A172 (cell line): ENCODE measurements around the gene CCR8. TPM values are rescaled to one million over a fixed set of nuclear protein-coding genes. Genes with fewer than 3 reads are reported as not detected.
A peak's percentile ranks its signal among the peaks of the same experiment; 100 is the strongest.
"Not testable (repeated sequence)": the region's sequence is repeated elsewhere in the genome, so short reads cannot be mapped to it uniquely, and the experiment has no call there.

Source experiments
- DNase-seq: peaks from one replicate; pipeline ENCODE4 v3.0.0-alpha.2; 2015; ENCODE audit warnings: low spot score
- total RNA-seq: library from RNA; depleted of rRNA; stranded (reverse); fragments of >200 nt; shearing (Covaris generic); gene quantifications from 2 replicates; pipeline ENCODE4 v1.2.3, GENCODE V29; 2014

Gene CCR8
- total RNA-seq, 1 experiment from 2014 or later, result not detected

GRCh38 chr3:39315420-39315819 lies 14.1 kb upstream of the CCR8 start:
- DNase-seq, result no peak

GRCh38 chr3:39317571-39318169 lies 11.8 kb upstream of the CCR8 start:
- DNase-seq, result no peak

GRCh38 chr3:39318301-39318700 lies 11.2 kb upstream of the CCR8 start:
- no peak for DNase-seq

GRCh38 chr3:39319249-39319648 lies 10.3 kb upstream of the CCR8 start:
- no peak for DNase-seq

- peak; percentile 35 for DNase-seq
Measured at GRCh38 chr3:39321574-39321983, 7.9 kb upstream of the CCR8 start.

GRCh38 chr3:39322209-39322715 lies 7.2 kb upstream of the CCR8 start:
- not testable (repeated sequence) for DNase-seq

GRCh38 chr3:39322936-39323335 lies 6.6 kb upstream of the CCR8 start:
- no peak for DNase-seq

- no peak for DNase-seq
Measured at GRCh38 chr3:39323494-39323893, 6.0 kb upstream of the CCR8 start.

- no peak for DNase-seq
Measured at GRCh38 chr3:39325236-39325635, 4.3 kb upstream of the CCR8 start.

GRCh38 chr3:39327053-39327745 lies 2.3 kb upstream of the CCR8 start:
- no peak for DNase-seq

GRCh38 chr3:39327746-39328349 lies 1.7 kb upstream of the CCR8 start:
- DNase-seq, result no peak

- no peak for DNase-seq
Measured at GRCh38 chr3:39330824-39331223, 1.3 kb downstream of the CCR8 start.

GRCh38 chr3:39332525-39332924 lies 3.0 kb downstream of the CCR8 start:
- DNase-seq, result no peak

GRCh38 chr3:39333607-39334006 lies 4.1 kb downstream of the CCR8 start:
- no peak for DNase-seq

GRCh38 chr3:39334205-39334604 lies 4.7 kb downstream of the CCR8 start:
- no peak for DNase-seq

- no peak for DNase-seq
Measured at GRCh38 chr3:39338201-39338600, 8.7 kb downstream of the CCR8 start.

- DNase-seq, result no peak
Measured at GRCh38 chr3:39339086-39339485, 9.6 kb downstream of the CCR8 start.

- DNase-seq, result no peak
Measured at GRCh38 chr3:39343076-39343717, 13.7 kb downstream of the CCR8 start.

GRCh38 chr3:39343760-39344159 lies 14.3 kb downstream of the CCR8 start:
- no peak for DNase-seq

GRCh38 chr3:39344746-39345344 lies 15.3 kb downstream of the CCR8 start:
- no peak for DNase-seq

- DNase-seq, result no peak
Measured at GRCh38 chr3:39346785-39347585, 17.5 kb downstream of the CCR8 start.

- no peak for DNase-seq
Measured at GRCh38 chr3:39347586-39347876, 18.0 kb downstream of the CCR8 start.
